HG03064 (cell line): ENCODE data around the gene DET1.
"Not testable (repeated sequence)": the region's sequence is repeated elsewhere in the genome, so short reads cannot be mapped to it uniquely, and the experiment has no call there.

Source experiments
- ATAC-seq: cut with Tn5 transposase; IDR thresholded peaks from one replicate; pipeline ENCODE4 v1.9.1; 2021; ENCODE audit warnings: low read depth; ENCODE audit not compliant: unreplicated experiment

DET1 gene

DNA sequence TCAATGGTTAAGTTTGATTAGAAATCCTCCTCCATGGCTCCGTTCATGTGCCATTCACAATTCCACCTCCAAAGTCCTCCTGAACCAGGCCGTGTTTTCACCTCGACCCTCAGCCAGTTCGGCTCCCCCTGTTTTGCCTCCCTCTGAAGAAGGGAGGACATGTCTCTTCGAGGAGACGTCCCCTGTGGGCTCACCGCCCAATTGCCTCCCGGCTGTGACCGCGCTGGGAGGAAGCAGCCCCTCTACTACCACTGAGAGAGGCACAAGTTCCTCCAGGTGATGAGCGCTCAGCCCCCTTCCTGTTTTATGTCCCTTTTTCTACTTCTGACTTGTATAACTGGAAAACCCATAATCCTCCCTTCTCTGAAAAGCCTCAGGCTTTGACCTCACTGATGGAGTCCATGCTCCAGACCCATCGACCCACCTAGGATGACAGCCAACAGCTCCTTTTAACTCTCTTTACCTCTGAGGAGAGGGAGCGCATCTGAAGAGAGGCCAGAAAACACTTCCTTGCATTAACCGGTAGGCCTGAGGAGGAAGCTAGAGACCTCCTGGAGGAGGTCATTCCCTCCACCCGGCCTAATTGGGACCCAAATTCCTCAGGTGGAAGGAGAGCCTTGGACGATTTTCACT is 4.7 kb downstream of the DET1 start:
- ATAC-seq, result no peak

DNA sequence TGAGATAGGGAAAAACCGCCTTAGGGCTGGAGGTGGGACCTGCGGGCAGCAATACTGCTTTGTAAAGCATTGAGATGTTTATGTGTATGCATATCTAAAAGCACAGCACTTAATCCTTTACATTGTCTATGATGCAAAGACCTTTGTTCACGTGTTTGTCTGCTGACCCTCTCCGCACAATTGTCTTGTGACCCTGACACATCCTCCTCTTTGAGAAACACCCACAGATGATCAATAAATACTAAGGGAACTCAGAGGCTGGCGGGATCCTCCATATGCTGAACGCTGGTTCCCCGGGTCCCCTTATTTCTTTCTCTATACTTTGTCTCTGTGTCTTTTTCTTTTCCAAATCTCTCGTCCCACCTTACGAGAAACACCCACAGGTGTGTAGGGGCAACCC is 5.4 kb downstream of the DET1 start:
- not testable (repeated sequence) for ATAC-seq

GRCh38 chr15:88540350-88540749 is 6.1 kb downstream of the DET1 start:
- not testable (repeated sequence) for ATAC-seq

DNA sequence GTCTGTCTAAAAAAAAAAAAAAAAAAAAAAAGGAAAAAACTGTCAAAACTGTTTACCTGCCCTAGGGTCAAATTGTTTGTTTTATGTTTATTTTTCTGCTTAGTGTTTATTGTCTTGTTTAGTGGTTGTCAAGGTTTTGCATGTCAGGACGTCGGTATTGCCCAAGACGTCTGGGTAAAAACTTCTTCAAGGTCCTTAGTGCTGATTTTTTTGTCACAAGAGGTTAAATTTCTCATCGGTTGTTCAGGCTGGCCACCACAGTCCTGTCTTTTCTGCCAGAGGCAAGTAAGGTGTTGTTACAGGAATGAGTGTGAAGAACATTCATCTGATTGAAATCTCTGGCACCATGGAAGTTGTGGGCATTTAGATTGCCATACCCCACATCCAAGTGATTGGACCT is 7.0 kb downstream of the DET1 start:
- no peak for ATAC-seq

- ATAC-seq, result no peak
Measured at GRCh38 chr15:88538972-88539371, 7.5 kb downstream of the DET1 start.

GRCh38 chr15:88537591-88538317 is 8.7 kb downstream of the DET1 start:
- ATAC-seq, result no peak

DNA sequence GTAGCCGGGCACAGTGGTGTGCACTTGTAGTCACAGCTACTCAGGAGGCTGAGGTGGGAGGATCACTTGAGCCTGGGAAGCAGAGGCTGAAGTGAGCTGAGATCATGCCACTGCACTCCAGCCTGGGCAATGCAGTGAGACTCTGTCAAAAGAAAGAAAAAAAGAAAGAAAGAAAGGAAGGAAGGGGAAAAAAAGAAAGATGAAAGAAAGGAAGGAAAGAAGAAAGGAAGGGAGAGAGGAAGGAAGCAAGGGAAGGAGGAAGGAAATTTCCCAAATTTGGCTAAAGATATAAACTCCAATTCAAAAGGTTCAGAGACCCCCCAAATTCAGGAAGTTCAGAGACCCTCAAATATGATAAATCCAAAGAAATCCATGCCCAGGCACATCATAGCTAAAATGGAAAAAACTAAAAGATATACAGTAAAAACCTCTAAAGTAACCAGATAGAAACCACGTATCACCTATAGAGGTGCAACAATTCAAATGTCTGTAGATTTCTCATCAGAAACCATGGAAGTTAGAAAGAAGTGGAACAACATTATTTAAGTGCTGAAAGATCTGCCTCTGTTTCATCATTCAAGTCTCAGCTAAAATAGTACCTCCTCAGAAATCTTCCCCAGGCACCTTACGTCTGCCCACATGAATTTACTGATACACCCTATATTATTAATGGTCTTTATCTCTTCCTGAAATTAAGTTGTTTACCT is 10.7 kb downstream of the DET1 start:
- no peak for ATAC-seq

GRCh38 chr15:88535100-88535499 is 11.4 kb downstream of the DET1 start:
- no peak for ATAC-seq

GRCh38 chr15:88533376-88533775 is 13.1 kb downstream of the DET1 start:
- no peak for ATAC-seq

- ATAC-seq, result no peak
Measured at GRCh38 chr15:88529021-88529630, 17.4 kb downstream of the DET1 start.

- no peak for ATAC-seq
Measured at GRCh38 chr15:88526247-88526879, 20.1 kb downstream of the DET1 start.

DNA sequence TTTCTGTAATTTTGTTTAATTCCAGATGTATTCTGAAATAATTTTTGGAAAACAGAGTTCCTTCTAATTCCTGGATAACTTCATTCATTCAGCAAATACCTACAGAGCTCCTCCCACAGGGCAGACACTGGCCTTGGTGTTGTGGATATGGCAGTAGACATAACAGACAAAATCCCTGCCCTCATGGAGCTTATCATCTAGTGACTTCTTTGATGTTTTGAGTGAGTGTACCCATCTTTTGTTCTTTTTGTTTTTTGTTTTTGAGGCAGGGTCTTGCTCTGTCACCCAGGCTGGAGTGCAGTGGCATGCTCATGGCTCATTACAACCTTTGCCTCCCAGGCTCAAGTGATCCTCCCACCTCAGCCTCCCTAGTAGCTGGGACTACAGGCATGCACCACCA is 21.1 kb downstream of the DET1 start:
- no peak for ATAC-seq

DNA sequence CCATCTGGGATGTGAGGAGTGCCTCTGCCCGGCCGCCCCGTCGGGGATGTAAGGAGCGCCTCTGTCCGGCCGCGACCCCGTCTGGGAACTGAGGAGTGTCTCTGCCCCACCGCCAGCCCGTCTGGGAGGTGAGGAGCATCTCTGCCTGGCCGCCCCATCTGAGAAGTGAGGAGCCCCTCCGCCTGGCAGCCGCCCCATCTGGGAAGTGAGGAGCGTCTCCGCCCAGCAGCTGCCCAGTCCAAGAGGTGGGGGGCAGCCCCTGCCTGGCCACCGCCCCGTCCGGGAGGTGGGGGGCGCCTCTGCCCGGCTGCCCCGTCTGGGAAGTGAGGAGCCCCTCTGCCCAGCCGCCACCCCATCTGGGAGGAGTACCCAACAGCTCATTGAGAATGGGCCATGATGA is 22.4 kb downstream of the DET1 start:
- ATAC-seq, result not testable (repeated sequence)

DNA sequence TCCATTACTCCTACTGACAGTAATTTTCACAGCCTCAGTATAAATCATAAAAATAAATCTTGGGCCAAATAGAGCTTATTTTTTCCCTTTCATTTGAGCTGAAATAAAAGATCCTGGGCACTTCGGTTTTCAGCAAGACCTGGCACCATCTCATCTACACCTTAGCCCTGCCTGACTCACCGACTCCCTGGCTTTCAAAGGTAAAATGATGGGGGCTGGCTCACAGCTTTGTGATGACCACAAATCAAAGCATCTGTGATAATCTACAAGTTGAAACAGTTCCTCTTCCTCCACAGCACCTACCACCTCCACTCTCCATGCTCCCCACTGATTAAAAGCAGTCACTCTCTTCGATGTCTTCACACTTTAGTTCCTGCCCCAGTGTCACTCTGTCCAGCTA is 27.6 kb downstream of the DET1 start:
- no peak for ATAC-seq

GRCh38 chr15:88513195-88513594 is 33.3 kb downstream of the DET1 start:
- no peak for ATAC-seq

DNA sequence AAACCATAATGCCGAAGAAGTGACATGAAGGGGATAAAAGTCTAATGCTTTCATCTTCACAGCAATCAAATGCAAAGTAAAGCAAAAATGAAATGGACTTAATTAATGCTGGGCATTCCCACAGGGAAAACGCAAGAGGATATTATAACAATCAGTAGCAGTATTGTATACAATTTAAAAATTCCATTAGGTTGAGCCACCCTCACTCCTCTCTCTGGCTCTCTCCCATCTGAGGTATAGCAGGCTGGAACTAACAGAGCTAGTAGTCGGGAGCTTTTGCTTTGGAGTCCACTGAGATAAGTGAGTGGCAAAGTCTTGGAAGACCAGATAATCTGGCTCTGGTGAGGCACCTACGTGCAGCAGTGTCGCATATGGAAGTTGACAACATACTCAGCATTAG is 33.9 kb downstream of the DET1 start:
- ATAC-seq, result no peak

- ATAC-seq, result no peak
Measured at GRCh38 chr15:88512078-88512477, 34.4 kb downstream of the DET1 start.

DNA sequence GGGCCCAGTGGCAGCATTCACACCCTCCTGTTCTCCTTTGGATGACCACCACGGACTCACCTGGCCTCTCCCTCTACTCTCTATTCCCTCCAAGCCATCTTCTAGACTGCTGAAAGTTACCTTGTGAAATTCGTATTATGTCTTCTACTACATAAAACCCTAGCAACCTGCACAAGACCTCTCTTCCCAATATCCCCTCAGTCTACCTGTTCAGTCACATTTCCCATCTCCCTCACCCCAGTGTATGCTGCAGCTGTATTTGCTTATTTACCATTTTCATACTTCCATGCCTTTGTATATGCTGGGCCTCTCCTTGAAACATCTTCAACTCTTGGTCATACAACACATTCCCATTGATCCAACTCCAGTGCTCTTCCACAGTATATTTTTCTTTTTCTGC is 35.3 kb downstream of the DET1 start:
- no peak for ATAC-seq

DNA sequence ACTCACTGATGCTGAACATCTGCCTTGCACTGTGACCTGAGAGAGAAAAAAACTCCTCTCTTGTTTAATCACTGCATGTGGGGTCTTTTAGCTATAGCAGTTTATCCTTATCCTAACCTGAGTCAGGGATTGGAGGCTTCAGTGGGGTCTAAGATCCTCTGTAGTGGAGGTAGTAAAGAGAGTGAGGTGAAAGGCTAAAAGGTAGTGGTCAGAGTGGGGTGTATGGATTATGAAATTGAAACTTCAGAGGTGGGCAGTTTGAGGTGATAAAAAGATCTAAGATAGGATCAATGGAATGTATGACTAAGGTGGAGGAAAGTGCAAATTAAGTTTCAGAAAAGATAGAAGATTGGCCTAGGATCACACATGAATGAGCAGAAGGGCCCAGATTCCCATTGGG is 36.5 kb downstream of the DET1 start:
- no peak for ATAC-seq

GRCh38 chr15:88509321-88509720 is 37.2 kb downstream of the DET1 start:
- no peak for ATAC-seq

DNA sequence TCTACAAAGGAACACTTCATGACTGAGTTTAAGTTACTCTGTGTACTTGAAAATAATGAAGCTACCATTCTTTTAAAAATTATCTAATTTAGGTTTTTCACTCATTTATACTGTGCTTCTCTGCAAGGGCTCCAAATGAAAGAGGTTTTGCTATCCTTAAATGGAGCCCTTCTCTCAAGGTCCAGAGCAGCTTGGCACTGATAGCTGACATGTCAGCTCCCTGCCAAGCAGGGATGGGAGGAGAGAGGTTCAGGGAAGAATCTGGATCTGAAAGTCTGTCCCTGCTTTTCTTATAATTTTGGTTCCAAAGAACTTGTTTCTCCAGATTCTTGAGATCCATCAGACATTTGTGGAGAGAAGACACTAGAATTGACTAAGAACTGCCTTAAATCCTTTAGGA is 39.9 kb downstream of the DET1 start:
- no peak for ATAC-seq
